Breast epithelium (tissue), 4 donors: ENCODE data around the gene DDIT4. TPM values are rescaled to one million over a fixed set of nuclear protein-coding genes. Genes with fewer than 3 reads are reported as not detected.

Source experiments
- DNase-seq, 2 donors: peaks; one replicate each; pipeline ENCODE4 v3.0.0-alpha.2; 2019; ENCODE audit warnings: low spot score in 2 of 2
- H3K27ac ChIP-seq, 2 donors: fragments of 200-600 bp; sonication (generic) in 1 of 2; one replicate each; pipeline ENCODE4 v1.5.1; 2016 to 2019; ENCODE audit warnings: mild to moderate bottlenecking in 1 of 2
- H3K27me3 ChIP-seq, 2 donors: fragments of 200-600 bp; sonication (generic) in 1 of 2; one replicate each; pipeline versions ENCODE4 v1.5.1 to v1.6.0; 2017 to 2019; ENCODE audit warnings: control low read depth in 1 of 2, mild to moderate bottlenecking in 1 of 2
- H3K36me3 ChIP-seq: fragments of 200-600 bp; one replicate; pipeline ENCODE4 v1.5.1; 2019
- H3K4me1 ChIP-seq, 2 donors: fragments of 200-600 bp; sonication (generic); one replicate each; pipeline ENCODE4 v1.5.1; 2016 to 2019; ENCODE audit warnings: control low read depth in 1 of 2
- H3K4me3 ChIP-seq, 3 donors: fragments of 200-600 bp; sonication (generic); 1 replicate in 2 of 3; 2 replicates in 1 of 3; pipeline ENCODE4 v1.5.1; 2016 to 2019; ENCODE audit warnings: mild to moderate bottlenecking in 3 of 3, moderate library complexity in 2 of 3
- H3K9me3 ChIP-seq, 2 donors: fragments of 200-600 bp; sonication (generic) in 1 of 2; one replicate each; pipeline ENCODE4 v1.5.1; 2016 to 2019; ENCODE audit warnings: control low read depth in 1 of 2
- CTCF ChIP-seq, 3 donors: fragments of 450-650 bp; IDR thresholded peaks; one replicate each; pipeline ENCODE4 v1.5.1; 2016 to 2017; ENCODE audit warnings: antibody characterized with exemption in 3 of 3, mild to moderate bottlenecking in 3 of 3, moderate library complexity in 3 of 3
- POLR2A ChIP-seq: fragments of 450-650 bp; IDR thresholded peaks from one replicate; pipeline ENCODE4 v1.6.1; 2016; ENCODE audit warnings: antibody characterized with exemption, mild to moderate bottlenecking, moderate library complexity
- POLR2AphosphoS5 ChIP-seq, 3 donors: sonication (generic); formaldehyde crosslinking; IDR thresholded peaks; one replicate each; pipeline ENCODE4 v1.6.1; 2017; ENCODE audit warnings: antibody characterized with exemption in 3 of 3
- intact Hi-C: fragments of 100-400 bp; cut with DNase I; formaldehyde crosslinking; loops from one replicate; pipeline ENCODE4 v1.15.1; 2023; ENCODE audit warnings: low total_unique reads
- total RNA-seq, 3 donors: library from RNA; depleted of rRNA; stranded (reverse); fragments of >200 nt; gene quantifications; one replicate each; pipeline ENCODE4 v1.1.0, GENCODE V29; 2016

DDIT4 gene
- total RNA-seq, 3 donors from 2014 or later: 183 to 555 (median 341) TPM

GRCh38 chr10:72309290-72310240, 35.8 kb downstream of the DDIT4 start:
- no peaks in the 10 kb centered on the region for H3K36me3 ChIP-seq
- H3K4me1 ChIP-seq: peaks cover 0 to 10% of the 10 kb centered on the region in 2 donors
- H3K27ac ChIP-seq: peak overlapping the region; percentile 45 to 51
- intact Hi-C loops: no loop called here
- DNase-seq: no peak
- TF ChIP-seq POLR2AphosphoS5 (IDR thresholded peaks at IDR 0.05): no peak
- TF ChIP-seq CTCF (IDR thresholded peaks at IDR 0.05): no peak
- no peak for TF ChIP-seq POLR2A
- no peaks in the 10 kb centered on the region for H3K9me3 ChIP-seq
- H3K4me3 ChIP-seq: no peak overlapping the region
- no peaks in the 10 kb centered on the region for H3K27me3 ChIP-seq

- Histone ChIP-seq H3K27ac (peak overlapping the region; percentile 45 to 48), H3K27me3 (no peaks in the 10 kb centered on the region)
- intact Hi-C loops: no loop called here
Observed at GRCh38 chr10:72310241-72310633, 36.5 kb downstream of the DDIT4 start.

GRCh38 chr10:72310636-72311035, 36.9 kb downstream of the DDIT4 start:
- H3K4me3 ChIP-seq: no peak overlapping the region
- H3K9me3 ChIP-seq: no peaks in the 10 kb centered on the region
- intact Hi-C loops: no loop called here
- peak overlapping the region; percentile 45 to 48 for H3K27ac ChIP-seq
- DNase-seq: no peak
- TF ChIP-seq POLR2A (no peak), CTCF (IDR thresholded peaks at IDR 0.05) (no peak), POLR2AphosphoS5 (IDR thresholded peaks at IDR 0.05) (no peak)
- H3K27me3 ChIP-seq: no peaks in the 10 kb centered on the region
- peaks cover 7 to 14% of the 10 kb centered on the region in 2 donors for H3K4me1 ChIP-seq
- no peaks in the 10 kb centered on the region for H3K36me3 ChIP-seq

More at GRCh38 chr10:72310241-72310633, 36.5 kb downstream of the DDIT4 start:
- Histone ChIP-seq H3K36me3 (no peaks in the 10 kb centered on the region), H3K4me3 (no peak overlapping the region), H3K9me3 (no peaks in the 10 kb centered on the region), H3K4me1 (peaks cover 3 to 14% of the 10 kb centered on the region in 2 donors)
- no peak for DNase-seq
- no peak for TF ChIP-seq POLR2AphosphoS5 (IDR thresholded peaks at IDR 0.05)
- TF ChIP-seq CTCF (IDR thresholded peaks at IDR 0.05): no peak
- TF ChIP-seq POLR2A: no peak

- intact Hi-C loops: no loop called here
- no peak for TF ChIP-seq CTCF (IDR thresholded peaks at IDR 0.05)
- TF ChIP-seq POLR2A: no peak
- no peak for TF ChIP-seq POLR2AphosphoS5 (IDR thresholded peaks at IDR 0.05)
- Histone ChIP-seq H3K27me3 (no peaks in the 10 kb centered on the region), H3K4me3 (no peak overlapping the region), H3K9me3 (no peaks in the 10 kb centered on the region), H3K36me3 (no peaks in the 10 kb centered on the region), H3K4me1 (peaks cover 17% of the 10 kb centered on the region in 2 donors), H3K27ac (no peak overlapping the region)
- DNase-seq: no peak
Observed at GRCh38 chr10:72311667-72312066, 37.9 kb downstream of the DDIT4 start.

- Histone ChIP-seq H3K4me1 (peaks cover 22 to 23% of the 10 kb centered on the region in 2 donors), H3K4me3 (no peak overlapping the region), H3K36me3 (no peaks in the 10 kb centered on the region), H3K9me3 (no peaks in the 10 kb centered on the region), H3K27me3 (no peaks in the 10 kb centered on the region), H3K27ac (no peak overlapping the region)
- TF ChIP-seq CTCF (IDR thresholded peaks at IDR 0.05) (no peak), POLR2A (no peak), POLR2AphosphoS5 (IDR thresholded peaks at IDR 0.05) (no peak)
- intact Hi-C loops: no loop called here
- DNase-seq: no peak
Observed at GRCh38 chr10:72312865-72313391, 39.2 kb downstream of the DDIT4 start.
